HCT116 (cell line): ENCODE results near the gene CDHR5. TPM values are rescaled to one million over a fixed set of nuclear protein-coding genes. Genes with fewer than 3 reads are reported as not detected.
"Not testable (repeated sequence)": the region's sequence is repeated elsewhere in the genome, so short reads cannot be mapped to it uniquely, and the experiment has no call there.

Experiments used
- ATAC-seq: fragments of 200-7000 bp; cut with Tn5 transposase; 2 replicates; pipeline ENCODE4 v1.9.1; 2020; ENCODE audit warnings: mild to moderate bottlenecking, moderate library complexity
- BruUV-seq: library from RNA; stranded (reverse); fragments of 400-500 nt; replicated peaks from 2 replicates; lab custom pipeline; 2021; lab: Mats Ljungman, UMichigan
- CTCF ChIA-PET: fragments of 300-600 bp; sonication (Branson Sonifier 250); formaldehyde crosslinking; loops from one replicate; lab custom pipeline; 2021; ENCODE audit warnings: antibody characterized with exemption; lab: Charles Lee
- POLR2A ChIA-PET: fragments of 300-600, 350-600 bp; sonication (Branson Sonifier 250); formaldehyde crosslinking; loops from one replicate; lab custom pipeline; 2021; ENCODE audit warnings: antibody characterized with exemption; lab: Charles Lee
- RAD21 ChIA-PET, 2 experiments: fragments of 300-600 bp; sonication (Branson Sonifier 250); formaldehyde crosslinking; loops; one replicate each; lab custom pipeline; 2023; ENCODE audit warnings: low total read pairs in 2 of 2; ENCODE audit not compliant: uncharacterized antibody in 2 of 2, unreplicated experiment in 2 of 2, low non-redundant PET in 1 of 2; lab: Charles Lee
- DNase-seq: peaks from one replicate; pipeline ENCODE4 v3.0.0-alpha.2; 2010; ENCODE audit warnings: low read depth, low spot score
- H2AFZ ChIP-seq: fragments of 200-600 bp; shearing (Covaris generic), sonication (generic); 2 replicates; pipeline ENCODE4 v1.6.1; 2017; ENCODE audit warnings: low read depth, mixed run types, mixed read lengths, antibody characterized with exemption, low read length; ENCODE audit not compliant: poor library complexity, severe bottlenecking
- H3K27ac ChIP-seq: 2 replicates; pipeline ENCODE4 v1.5.1; 2012; ENCODE audit warnings: low read depth, low read length
- H3K27me3 ChIP-seq: fragments of 200-600 bp; sonication (generic); 2 replicates; pipeline ENCODE4 v1.6.1; 2016; ENCODE audit warnings: mixed run types, low read length, mixed read lengths; ENCODE audit not compliant: insufficient read depth
- H3K36me3 ChIP-seq, 2 experiments: fragments of 200-500 bp in 1 of 2; fragments of 200-600 bp in 1 of 2; sonication (Bioruptor generic) in 1 of 2; sonication (generic) in 1 of 2; 2 replicates each; pipeline versions ENCODE4 v1.5.1 to v1.6.1; 2014 to 2016; ENCODE audit warnings: low read length in 2 of 2, inconsistent platforms in 1 of 2, mixed read lengths in 1 of 2, mixed run types in 1 of 2; ENCODE audit not compliant: insufficient read depth in 2 of 2, control insufficient read depth in 1 of 2
- H3K4me1 ChIP-seq, 2 experiments: fragments of 200-600 bp in 1 of 2; sonication (generic) in 1 of 2; 2 replicates each; pipeline versions ENCODE4 v1.5.1 to v1.6.1; 2012 to 2017; ENCODE audit warnings: low read length in 2 of 2, inconsistent platforms in 1 of 2, mild to moderate bottlenecking in 1 of 2, mixed read lengths in 1 of 2, mixed run types in 1 of 2, moderate library complexity in 1 of 2; ENCODE audit not compliant: insufficient read depth in 2 of 2, control insufficient read depth in 1 of 2
- H3K4me2 ChIP-seq: fragments of 200-600 bp; sonication (generic); 2 replicates; pipeline ENCODE4 v1.6.1; 2017; ENCODE audit warnings: mixed run types, low read length, mixed read lengths
- H3K4me3 ChIP-seq, 2 experiments: fragments of 200-600 bp in 1 of 2; sonication (generic) in 1 of 2; replicated peaks in 1 of 2; 2 replicates each; pipeline ENCODE4 v1.5.1; 2011 to 2016; ENCODE audit warnings: low read length in 2 of 2, control low read depth in 1 of 2, low read depth in 1 of 2, mild to moderate bottlenecking in 1 of 2, mixed read lengths in 1 of 2, mixed run types in 1 of 2
- H3K79me2 ChIP-seq: fragments of 200-600 bp; sonication (generic); 2 replicates; pipeline ENCODE4 v1.6.1; 2017; ENCODE audit warnings: mild to moderate bottlenecking, mixed run types, low read length, moderate library complexity, mixed read lengths; ENCODE audit not compliant: insufficient read depth
- H3K9ac ChIP-seq: fragments of 200-600 bp; sonication (generic); 2 replicates; pipeline ENCODE4 v1.6.1; 2016; ENCODE audit warnings: low read length, mixed read lengths
- H3K9me2 ChIP-seq: fragments of 200-600 bp; sonication (generic), shearing (Covaris generic); 2 replicates; pipeline ENCODE4 v1.6.1; 2017; ENCODE audit warnings: mixed run types, mild to moderate bottlenecking, moderate library complexity; ENCODE audit not compliant: insufficient read depth
- H3K9me3 ChIP-seq, 2 experiments: fragments of 200-500 bp in 1 of 2; fragments of 200-600 bp in 1 of 2; sonication (Bioruptor generic) in 1 of 2; sonication (generic) in 1 of 2; 2 replicates each; pipeline ENCODE4 v1.6.1; 2014 to 2017; ENCODE audit warnings: low read length in 2 of 2, mixed read lengths in 2 of 2, inconsistent platforms in 1 of 2, low read depth in 1 of 2, mild to moderate bottlenecking in 1 of 2, mixed run types in 1 of 2, moderate library complexity in 1 of 2; ENCODE audit not compliant: control insufficient read depth in 1 of 2, insufficient read depth in 1 of 2
- H4K20me1 ChIP-seq: fragments of 200-600 bp; sonication (generic), shearing (Covaris generic); 2 replicates; pipeline ENCODE4 v1.6.1; 2017; ENCODE audit warnings: mixed run types, mild to moderate bottlenecking, moderate library complexity; ENCODE audit not compliant: insufficient read depth
- EGR1 ChIP-seq: IDR thresholded peaks from 2 replicates; pipeline ENCODE4 v1.6.1; 2012; ENCODE audit warnings: low read depth
- POLR2AphosphoS5 ChIP-seq: IDR thresholded peaks from 2 replicates; pipeline ENCODE4 v1.6.1; 2011; ENCODE audit warnings: mild to moderate bottlenecking, low read depth, low read length, moderate library complexity
- YY1 ChIP-seq: IDR thresholded peaks from 2 replicates; pipeline ENCODE4 v1.6.1; 2011; ENCODE audit warnings: low read length, low read depth, moderate library complexity, mild to moderate bottlenecking; ENCODE audit not compliant: insufficient replicate concordance; ENCODE audit errors: extremely low read depth
- ZFX ChIP-seq: fragments of 450-650 bp; IDR thresholded peaks from 2 replicates; pipeline ENCODE4 v1.6.1; 2017
- ZNF274 ChIP-seq: fragments of 200-500 bp; sonication (Bioruptor generic); IDR thresholded peaks from 2 replicates; pipeline ENCODE4 v1.6.1; 2014; ENCODE audit warnings: mild to moderate bottlenecking, low read depth, low read length, inconsistent platforms
- intact Hi-C: fragments of 100-400 bp; cut with micrococcal nuclease; formaldehyde crosslinking; loops from 2 replicates; pipeline ENCODE4 v1.10.0; 2022
- total RNA-seq: library from RNA; stranded (reverse); gene quantifications from one replicate; pipeline ENCODE4 v1.2.1, GENCODE V29; 2021; ENCODE audit not compliant: unreplicated experiment
- TF ChIP-seq, protein P1 (sequence below), 3 experiments: fragments of 200-600 bp in 1 of 3; sonication (generic) in 1 of 3; IDR thresholded peaks in 2 of 3; conservative IDR thresholded peaks in 1 of 3; 2 replicates each; pipeline ENCODE4 v1.5.1; 2012 to 2017; ENCODE audit warnings: low read depth in 2 of 3, low read length in 2 of 3, antibody characterized with exemption in 1 of 3, borderline replicate concordance in 1 of 3, control low read depth in 1 of 3, mild to moderate bottlenecking in 1 of 3, mixed read lengths in 1 of 3, mixed run types in 1 of 3, moderate library complexity in 1 of 3; ENCODE audit not compliant: insufficient read depth in 1 of 3

CDHR5 gene
- total RNA-seq, 1 experiment from 2014 or later: not detected

DNA sequence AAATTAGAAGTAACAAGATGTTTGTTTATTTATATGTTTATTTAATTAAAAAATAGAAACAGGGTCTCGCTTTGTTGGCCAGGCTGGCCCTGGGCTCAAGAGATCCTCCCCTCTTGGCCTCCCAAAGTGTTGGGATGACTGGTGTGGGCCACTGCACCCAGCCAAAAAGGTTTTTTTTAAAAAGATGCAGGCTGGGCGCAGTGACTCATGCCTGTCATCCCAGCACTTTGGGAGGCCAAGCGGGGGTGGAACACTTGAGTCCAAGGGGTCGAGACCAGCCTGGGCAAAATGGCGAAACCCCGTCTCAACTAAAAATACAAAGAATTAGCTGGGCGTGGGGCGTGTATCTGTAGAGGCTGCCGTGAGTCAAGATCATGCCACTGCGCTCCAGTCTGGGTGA lies 25.7 kb upstream of the CDHR5 start:
- Histone ChIP-seq H3K36me3 (no peaks in the 10 kb centered on the region; a peak in 1 of 4 replicates), H3K9me2 (no peaks in the 10 kb centered on the region), H3K9ac (no peak overlapping the region), H2AFZ (no peak overlapping the region), H3K79me2 (no peaks in the 10 kb centered on the region), H4K20me1 (no peaks in the 10 kb centered on the region), H3K27ac (no peak overlapping the region), H3K9me3 (no peaks in the 10 kb centered on the region), H3K4me3 (no peak overlapping the region), H3K27me3 (no peaks in the 10 kb centered on the region), H3K4me1 (no peaks in the 10 kb centered on the region), H3K4me2 (no peak overlapping the region)
- RAD21 ChIA-PET: no interaction called here
- DNase-seq: no peak
- no peak for TF ChIP-seq ZFX
- no peak for TF ChIP-seq YY1
- TF ChIP-seq ZNF274: no peak
- TF ChIP-seq, protein P1, sequence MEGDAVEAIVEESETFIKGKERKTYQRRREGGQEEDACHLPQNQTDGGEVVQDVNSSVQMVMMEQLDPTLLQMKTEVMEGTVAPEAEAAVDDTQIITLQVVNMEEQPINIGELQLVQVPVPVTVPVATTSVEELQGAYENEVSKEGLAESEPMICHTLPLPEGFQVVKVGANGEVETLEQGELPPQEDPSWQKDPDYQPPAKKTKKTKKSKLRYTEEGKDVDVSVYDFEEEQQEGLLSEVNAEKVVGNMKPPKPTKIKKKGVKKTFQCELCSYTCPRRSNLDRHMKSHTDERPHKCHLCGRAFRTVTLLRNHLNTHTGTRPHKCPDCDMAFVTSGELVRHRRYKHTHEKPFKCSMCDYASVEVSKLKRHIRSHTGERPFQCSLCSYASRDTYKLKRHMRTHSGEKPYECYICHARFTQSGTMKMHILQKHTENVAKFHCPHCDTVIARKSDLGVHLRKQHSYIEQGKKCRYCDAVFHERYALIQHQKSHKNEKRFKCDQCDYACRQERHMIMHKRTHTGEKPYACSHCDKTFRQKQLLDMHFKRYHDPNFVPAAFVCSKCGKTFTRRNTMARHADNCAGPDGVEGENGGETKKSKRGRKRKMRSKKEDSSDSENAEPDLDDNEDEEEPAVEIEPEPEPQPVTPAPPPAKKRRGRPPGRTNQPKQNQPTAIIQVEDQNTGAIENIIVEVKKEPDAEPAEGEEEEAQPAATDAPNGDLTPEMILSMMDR (IDR thresholded peaks at IDR 0.05 in 2 of 3, conservative IDR thresholded peaks at IDR 0.05 in 1 of 3; ENCODE audit: borderline replicate concordance in 1 of 3, insufficient read depth in 1 of 3, low read depth in 2 of 3, low read length in 2 of 3): no peak
- no peak for TF ChIP-seq POLR2AphosphoS5
- TF ChIP-seq EGR1: no peak
- no peak for ATAC-seq
- intact Hi-C loops: no loop called here
- no TSS peak for BruUV-seq
- POLR2A ChIA-PET: no interaction called here
- CTCF ChIA-PET: interaction anchor here (1.2 kb wide), 1 partner anchor 96 kb away, joined by 4 read pairs; no protein-coding TSS in a partner anchor

DNA sequence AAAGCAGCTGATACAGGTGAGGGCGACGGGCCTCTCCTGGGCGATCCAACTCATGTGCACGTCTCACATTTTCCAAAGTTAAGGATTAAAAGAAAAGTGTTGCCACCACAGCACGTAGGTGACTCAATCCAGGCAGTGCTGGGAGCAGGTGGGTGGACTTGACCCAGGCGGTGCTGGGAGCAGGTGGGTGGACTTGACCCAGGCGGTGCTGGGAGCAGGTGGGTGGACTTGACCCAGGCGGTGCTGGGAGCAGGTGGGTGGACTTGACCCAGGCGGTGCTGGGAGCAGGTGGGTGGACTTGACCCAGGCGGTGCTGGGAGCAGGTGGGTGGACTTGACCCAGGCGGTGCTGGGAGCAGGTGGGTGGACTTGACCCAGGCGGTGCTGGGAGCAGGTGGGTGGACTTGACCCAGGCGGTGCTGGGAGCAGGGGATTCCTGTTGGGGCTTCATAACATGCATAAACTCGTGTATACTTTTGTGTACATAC lies 23.0 kb upstream of the CDHR5 start:
- H3K9me2 ChIP-seq, H2AFZ ChIP-seq, intact Hi-C loops, H3K4me1 ChIP-seq, H3K9ac ChIP-seq, RAD21 ChIA-PET, H3K4me3 ChIP-seq, H3K27ac ChIP-seq, CTCF ChIA-PET, H3K27me3 ChIP-seq, ATAC-seq, POLR2A ChIA-PET, H4K20me1 ChIP-seq, H3K4me2 ChIP-seq, H3K36me3 ChIP-seq, H3K9me3 ChIP-seq, H3K79me2 ChIP-seq, BruUV-seq, DNase-seq: not testable (repeated sequence)
- 0 out of 2 replicates have a peak, but pooled peaks have one; percentile 4 for TF ChIP-seq EGR1
